ENCODE measurements around the gene RASD1.

DNA sequence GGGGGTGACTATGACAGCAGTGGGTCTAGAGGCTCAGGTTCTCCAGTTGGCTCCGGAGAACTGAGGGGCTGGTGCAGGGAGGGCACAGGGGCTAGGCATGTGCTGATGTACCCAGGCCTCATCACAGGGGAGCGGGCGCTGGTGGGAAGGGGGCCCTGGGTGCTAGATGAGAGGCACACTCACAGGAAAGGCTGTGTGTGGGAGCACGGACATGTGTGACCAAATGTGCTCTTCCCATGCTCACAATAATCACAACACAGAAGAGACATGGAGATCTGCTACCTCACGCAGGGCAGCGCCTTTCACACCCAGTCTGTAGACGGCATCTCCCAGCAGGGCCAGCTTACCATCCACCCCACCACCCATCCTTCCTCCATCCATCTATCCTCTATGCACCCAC is 17.4 kb upstream of the RASD1 start:
- TF ChIP-seq, protein P1, sequence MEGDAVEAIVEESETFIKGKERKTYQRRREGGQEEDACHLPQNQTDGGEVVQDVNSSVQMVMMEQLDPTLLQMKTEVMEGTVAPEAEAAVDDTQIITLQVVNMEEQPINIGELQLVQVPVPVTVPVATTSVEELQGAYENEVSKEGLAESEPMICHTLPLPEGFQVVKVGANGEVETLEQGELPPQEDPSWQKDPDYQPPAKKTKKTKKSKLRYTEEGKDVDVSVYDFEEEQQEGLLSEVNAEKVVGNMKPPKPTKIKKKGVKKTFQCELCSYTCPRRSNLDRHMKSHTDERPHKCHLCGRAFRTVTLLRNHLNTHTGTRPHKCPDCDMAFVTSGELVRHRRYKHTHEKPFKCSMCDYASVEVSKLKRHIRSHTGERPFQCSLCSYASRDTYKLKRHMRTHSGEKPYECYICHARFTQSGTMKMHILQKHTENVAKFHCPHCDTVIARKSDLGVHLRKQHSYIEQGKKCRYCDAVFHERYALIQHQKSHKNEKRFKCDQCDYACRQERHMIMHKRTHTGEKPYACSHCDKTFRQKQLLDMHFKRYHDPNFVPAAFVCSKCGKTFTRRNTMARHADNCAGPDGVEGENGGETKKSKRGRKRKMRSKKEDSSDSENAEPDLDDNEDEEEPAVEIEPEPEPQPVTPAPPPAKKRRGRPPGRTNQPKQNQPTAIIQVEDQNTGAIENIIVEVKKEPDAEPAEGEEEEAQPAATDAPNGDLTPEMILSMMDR (IDR thresholded peaks at IDR 0.05) = no peak
- TF ChIP-seq POLR2A (IDR thresholded peaks at IDR 0.05; ENCODE audit: low read length) (no peak), RFX5 (IDR thresholded peaks at IDR 0.05) (no peak), MYC (IDR thresholded peaks at IDR 0.05; ENCODE audit: borderline replicate concordance, low read length) (no peak), SMC3 (IDR thresholded peaks at IDR 0.05) (no peak)

All from A549 (cell line).